Duodenal mucosa (tissue), 2 donors: Measurements from ENCODE around the gene LRRC66.

Source experiments
- H3K27ac ChIP-seq: one replicate; pipeline ENCODE4 v1.7.0; 2013; ENCODE audit warnings: low read depth, low read length
- H3K27me3 ChIP-seq, 2 donors: one replicate each; pipeline ENCODE4 v1.7.0; 2013; ENCODE audit warnings: low read length in 2 of 2, control low read depth in 1 of 2; ENCODE audit not compliant: insufficient read depth in 2 of 2, control insufficient read depth in 1 of 2
- H3K36me3 ChIP-seq, 2 donors: one replicate each; pipeline ENCODE4 v1.7.0; 2013; ENCODE audit warnings: low read length in 2 of 2, control low read depth in 1 of 2; ENCODE audit not compliant: insufficient read depth in 2 of 2, control insufficient read depth in 1 of 2
- H3K4me1 ChIP-seq, 2 donors: one replicate each; pipeline ENCODE4 v1.7.0; 2013; ENCODE audit warnings: low read length in 2 of 2, control low read depth in 1 of 2; ENCODE audit not compliant: insufficient read depth in 2 of 2, control insufficient read depth in 1 of 2
- H3K4me3 ChIP-seq, 2 donors: one replicate each; pipeline ENCODE4 v1.7.0; 2013; ENCODE audit warnings: low read length in 2 of 2, low read depth in 1 of 2
- H3K9ac ChIP-seq, 2 donors: one replicate each; pipeline ENCODE4 v1.7.0; 2013; ENCODE audit warnings: low read length in 2 of 2, low read depth in 1 of 2
- H3K9me3 ChIP-seq, 2 donors: one replicate each; pipeline ENCODE4 v1.7.0; 2013; ENCODE audit warnings: low read length in 2 of 2, control low read depth in 1 of 2; ENCODE audit not compliant: control insufficient read depth in 1 of 2

Gene LRRC66

DNA sequence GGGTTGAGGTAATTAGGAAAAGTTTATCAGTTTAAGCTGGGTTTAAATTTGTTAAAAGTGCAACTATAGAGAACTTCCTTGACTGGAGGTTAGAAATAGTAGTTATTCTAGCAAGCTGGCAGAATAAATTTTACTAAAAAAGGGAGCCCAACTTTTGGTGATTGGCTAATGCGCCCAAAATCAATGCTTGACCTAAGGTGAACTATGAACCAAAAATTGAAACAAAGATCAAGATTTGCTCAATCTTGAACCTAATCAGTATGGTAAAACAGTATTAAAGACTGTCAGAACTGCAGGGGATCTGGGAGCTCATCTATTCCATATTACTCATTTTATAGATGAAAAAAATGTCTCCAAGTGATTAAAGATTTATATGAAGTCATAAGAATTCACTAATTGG, 24.9 kb upstream of the LRRC66 start:
- no peaks in the 10 kb centered on the region for H3K36me3 ChIP-seq
- H3K27me3 ChIP-seq, result no peaks in the 10 kb centered on the region
- H3K4me3 ChIP-seq, result no peak overlapping the region
- H3K9me3 ChIP-seq, result no peaks in the 10 kb centered on the region
- no peak overlapping the region for H3K9ac ChIP-seq
- H3K27ac ChIP-seq, result no peak overlapping the region
- H3K4me1 ChIP-seq, result no peaks in the 10 kb centered on the region

DNA sequence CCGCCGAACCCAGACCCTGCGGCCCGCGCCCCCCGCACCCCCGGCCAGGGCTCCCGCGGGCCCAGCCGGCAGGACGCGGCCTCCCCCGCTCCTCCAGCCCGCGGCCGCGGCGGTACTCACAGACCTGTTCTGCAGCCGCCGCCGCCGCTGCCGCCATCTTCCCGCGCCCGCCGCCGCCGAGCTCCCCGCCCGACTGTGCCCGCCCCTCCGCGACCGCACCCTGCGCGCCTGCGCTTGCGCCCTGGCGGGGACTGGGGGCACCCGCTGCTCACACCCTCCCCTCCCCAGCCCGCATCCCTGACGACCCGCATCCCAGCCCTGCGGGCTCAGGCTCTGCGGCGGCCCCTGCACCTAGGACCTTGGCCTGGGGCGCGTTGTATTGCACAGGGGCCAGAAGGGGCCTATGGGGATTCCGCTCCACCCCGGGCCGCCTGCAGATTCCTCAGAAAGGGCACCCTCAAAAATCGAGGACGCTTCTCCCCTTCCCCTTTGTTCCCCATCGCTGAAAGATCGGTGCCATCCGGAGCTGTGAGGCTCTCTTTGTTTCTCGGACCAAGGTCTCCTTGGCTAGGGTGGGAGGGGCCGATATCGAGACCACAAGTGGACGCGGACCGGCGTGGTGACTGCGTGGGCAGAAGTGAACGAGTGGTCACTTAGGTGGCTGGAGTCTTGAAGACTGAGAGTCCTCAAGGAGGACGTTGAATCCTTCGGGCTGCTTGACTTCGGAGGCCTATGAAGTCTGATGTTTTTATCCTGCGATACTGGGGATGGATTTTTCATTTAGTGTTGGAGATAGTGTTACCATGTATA, 18.1 kb upstream of the LRRC66 start, which contains the start of gene SGCB:
SGCB (minus strand) TSS at position 197 of the 810 bp plus-strand sequence; CDS start at position 157, 40 bp downstream.
- peak within 1 kb of the TSS; percentile 51 to 68 for H3K9ac ChIP-seq
- no peaks in the 10 kb centered on the region for H3K27me3 ChIP-seq
- no peak within 1 kb of the TSS for H3K27ac ChIP-seq
- no peaks in the 10 kb centered on the region for H3K9me3 ChIP-seq
- peak within 1 kb of the TSS; percentile 80 to 85 for H3K4me3 ChIP-seq
- H3K36me3 ChIP-seq, result no peaks in the 10 kb centered on the region
- peaks cover 23% of the 10 kb centered on the region in 2 donors for H3K4me1 ChIP-seq

DNA sequence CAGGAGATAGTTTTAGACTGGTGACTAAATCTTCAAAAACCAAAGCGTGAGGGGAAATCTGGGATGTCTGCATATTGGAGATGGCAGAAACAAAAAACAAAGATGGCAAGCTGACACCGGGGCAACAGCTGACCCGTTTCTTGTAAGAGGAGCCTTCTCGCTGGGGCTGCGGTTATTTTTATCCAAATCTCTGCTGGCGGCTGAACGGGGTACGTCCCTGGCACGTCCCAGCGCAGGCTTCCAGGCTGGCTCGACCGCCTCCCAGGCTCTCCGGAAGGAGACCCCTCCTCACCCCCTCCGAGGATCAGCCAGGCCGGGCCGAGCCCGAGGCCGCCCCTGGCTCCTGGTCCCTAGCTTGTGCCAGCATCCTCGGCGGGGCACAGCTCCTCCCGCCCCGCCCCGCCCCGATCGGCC, 17.5 kb upstream of the LRRC66 start:
- H3K9me3 ChIP-seq, result no peaks in the 10 kb centered on the region
- peaks cover 23% of the 10 kb centered on the region in 2 donors for H3K4me1 ChIP-seq
- H3K36me3 ChIP-seq, result no peaks in the 10 kb centered on the region
- H3K9ac ChIP-seq, result peak overlapping the region; percentile 48 to 68
- H3K27ac ChIP-seq, result no peak overlapping the region
- H3K4me3 ChIP-seq, result peak overlapping the region; percentile 80 to 85
- H3K27me3 ChIP-seq, result no peaks in the 10 kb centered on the region

DNA sequence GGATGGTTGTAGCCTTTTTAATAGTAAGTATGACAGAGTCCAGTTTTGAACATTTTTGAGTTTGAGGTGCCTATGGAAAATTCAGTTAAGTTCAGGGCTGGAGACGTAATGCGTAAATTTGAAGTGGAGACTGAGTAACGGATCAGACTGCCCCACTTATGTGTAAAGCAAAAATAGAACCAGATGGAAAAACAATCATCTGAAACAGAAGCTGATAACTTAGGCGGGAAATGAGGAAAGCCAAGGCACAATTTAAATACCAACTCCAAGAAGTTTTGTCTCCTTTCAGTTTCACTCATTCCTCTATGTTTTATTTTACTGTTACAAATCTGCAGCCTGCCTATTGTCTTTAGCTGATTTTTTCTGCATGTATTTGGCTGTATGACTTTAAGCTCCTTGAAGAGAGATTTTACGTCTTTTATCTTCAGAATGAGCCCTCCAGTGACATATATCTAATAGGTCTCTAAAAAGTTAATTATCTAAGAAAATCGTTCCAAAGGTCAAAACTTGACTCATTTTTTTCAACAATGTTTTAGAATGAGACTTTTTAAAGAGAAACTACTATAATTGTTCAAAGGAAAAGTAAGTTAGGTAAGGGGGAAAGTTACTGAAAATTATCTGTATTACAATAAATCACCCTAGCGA, 16.8 kb upstream of the LRRC66 start:
- H3K4me1 ChIP-seq, result peaks cover 23% of the 10 kb centered on the region in 2 donors
- H3K27me3 ChIP-seq, result no peaks in the 10 kb centered on the region
- peaks cover 0 to 2% of the 10 kb centered on the region in 2 donors for H3K36me3 ChIP-seq
- H3K4me3 ChIP-seq, result peak overlapping the region; percentile 80 to 85
- no peak overlapping the region for H3K27ac ChIP-seq
- H3K9ac ChIP-seq, result peak overlapping the region; percentile 48 to 68
- no peaks in the 10 kb centered on the region for H3K9me3 ChIP-seq

DNA sequence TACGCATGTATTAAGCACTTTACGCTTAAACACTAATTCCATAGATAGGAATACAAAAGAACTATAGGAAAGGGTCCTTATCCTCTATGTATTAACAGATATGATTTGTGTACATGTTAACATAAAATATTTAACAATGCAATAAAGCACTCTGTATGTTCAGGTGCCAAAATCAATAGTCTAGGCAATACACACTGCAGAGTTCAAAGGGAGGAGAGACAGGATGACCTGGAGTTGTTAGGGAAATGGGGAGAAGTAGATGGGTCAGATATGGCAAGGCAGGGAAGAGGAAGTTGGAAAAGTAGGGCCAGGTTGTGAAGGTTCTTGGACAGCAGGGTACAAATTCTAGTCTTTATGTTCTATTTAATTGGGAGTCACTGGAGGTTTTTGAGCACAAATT, 15.0 kb upstream of the LRRC66 start:
- H3K4me3 ChIP-seq, result no peak overlapping the region
- no peaks in the 10 kb centered on the region for H3K9me3 ChIP-seq
- H3K27ac ChIP-seq, result no peak overlapping the region
- H3K9ac ChIP-seq, result no peak overlapping the region
- H3K36me3 ChIP-seq, result peaks cover 5 to 10% of the 10 kb centered on the region in 2 donors
- H3K27me3 ChIP-seq, result no peaks in the 10 kb centered on the region
- H3K4me1 ChIP-seq, result peaks cover 23% of the 10 kb centered on the region in 2 donors

DNA sequence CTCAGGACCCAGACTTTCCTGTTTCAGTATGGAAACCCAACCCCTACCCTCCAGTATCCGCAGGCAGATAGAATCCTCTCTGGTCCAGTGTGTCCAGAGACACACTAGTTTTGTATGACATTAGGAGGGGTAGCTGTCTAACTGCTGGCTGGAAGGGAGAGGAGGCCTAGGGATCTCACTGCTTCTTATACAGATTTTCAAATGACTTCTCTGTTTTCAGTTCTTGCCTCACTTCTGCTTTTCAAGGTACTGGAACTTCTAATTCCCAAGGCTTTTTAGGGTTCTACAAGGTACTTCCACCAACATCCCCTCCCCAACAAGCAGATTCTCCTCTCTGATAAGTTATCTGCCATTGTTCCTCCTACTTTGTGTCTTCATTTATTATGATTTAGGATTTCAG, 11.8 kb upstream of the LRRC66 start:
- peaks cover 9 to 22% of the 10 kb centered on the region in 2 donors for H3K36me3 ChIP-seq
- H3K9me3 ChIP-seq, result no peaks in the 10 kb centered on the region

DNA sequence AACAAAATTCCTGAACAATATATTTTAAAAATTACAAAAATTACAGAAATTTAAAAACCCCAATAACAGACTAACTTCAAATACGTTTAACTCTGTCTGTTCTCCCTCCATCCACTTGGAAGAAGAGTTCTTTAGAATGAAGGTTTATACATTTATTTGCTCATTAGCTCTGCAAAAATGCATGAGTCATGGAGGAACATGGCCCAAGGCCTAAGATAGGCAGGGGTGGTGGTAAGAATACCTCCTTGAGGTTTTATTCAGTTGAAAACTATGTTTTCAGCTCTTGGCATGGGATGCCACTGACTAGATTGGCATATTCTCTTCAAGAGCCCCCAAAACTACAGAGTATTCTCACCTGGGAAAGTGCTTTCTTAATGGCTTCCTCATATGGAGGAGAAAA, 8.8 kb upstream of the LRRC66 start:
- H3K9me3 ChIP-seq, result no peaks in the 10 kb centered on the region
- no peaks in the 10 kb centered on the region for H3K4me1 ChIP-seq
- H3K4me3 ChIP-seq, result no peak overlapping the region
- no peak overlapping the region for H3K27ac ChIP-seq
- no peaks in the 10 kb centered on the region for H3K27me3 ChIP-seq
- H3K9ac ChIP-seq, result no peak overlapping the region
- peaks cover 9 to 29% of the 10 kb centered on the region in 2 donors for H3K36me3 ChIP-seq

More for the DNA sequence above, 11.8 kb upstream of the LRRC66 start:
- no peak overlapping the region for H3K27ac ChIP-seq
- no peak overlapping the region for H3K9ac ChIP-seq
- no peak overlapping the region for H3K4me3 ChIP-seq
- peaks cover 19 to 23% of the 10 kb centered on the region in 2 donors for H3K4me1 ChIP-seq
- H3K27me3 ChIP-seq, result no peaks in the 10 kb centered on the region

DNA sequence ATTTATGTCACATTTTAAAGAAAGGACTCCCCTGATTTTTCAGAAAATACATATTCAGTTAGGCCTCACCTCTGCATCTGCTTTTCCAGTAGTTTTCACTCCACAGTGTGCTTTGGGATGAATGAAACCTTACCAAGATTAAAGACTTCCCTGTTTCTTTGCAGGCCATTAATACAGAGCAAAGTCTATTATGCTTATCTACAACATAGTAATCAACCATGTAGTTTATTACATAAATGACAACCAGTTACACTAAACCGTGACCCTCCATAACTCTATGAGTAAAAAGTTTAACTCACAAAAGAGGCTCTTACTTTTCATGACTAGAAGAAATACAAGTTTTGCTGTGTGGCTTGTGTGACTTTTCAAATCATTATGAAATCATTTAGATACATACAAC, 2.3 kb downstream of the LRRC66 start:
- H3K36me3 ChIP-seq, result peaks cover 0 to 4% of the 10 kb centered on the region in 2 donors
- H3K9me3 ChIP-seq, result no peaks in the 10 kb centered on the region
- H3K27ac ChIP-seq, result no peak overlapping the region
- peak overlapping the region; percentile 65 to 71 for H3K4me3 ChIP-seq
- peaks cover 6 to 23% of the 10 kb centered on the region in 2 donors for H3K4me1 ChIP-seq
- H3K27me3 ChIP-seq, result no peaks in the 10 kb centered on the region
- peak overlapping the region in 1 of 2 donors; percentile 58 for H3K9ac ChIP-seq

DNA sequence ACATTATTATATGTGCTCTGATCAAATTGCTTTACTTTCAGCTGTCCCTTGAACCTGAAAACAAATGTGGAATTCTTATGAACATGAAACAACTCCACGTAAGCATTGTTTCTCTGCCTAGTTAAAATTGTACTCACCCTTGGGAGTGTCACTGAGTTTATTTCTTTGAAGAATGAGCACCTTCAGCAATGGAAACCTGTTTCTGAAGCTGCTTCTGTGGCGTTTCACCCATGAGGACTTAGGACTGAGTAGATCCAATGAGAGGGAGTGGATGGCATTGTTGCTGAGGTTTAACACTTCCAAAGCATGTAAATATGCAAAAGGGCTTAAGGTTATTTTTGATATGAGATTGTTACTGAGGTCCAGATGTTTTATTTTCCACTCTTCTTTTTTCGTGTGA, 3.2 kb downstream of the LRRC66 start:
- H3K4me3 ChIP-seq, result peak overlapping the region; percentile 65 to 71

DNA sequence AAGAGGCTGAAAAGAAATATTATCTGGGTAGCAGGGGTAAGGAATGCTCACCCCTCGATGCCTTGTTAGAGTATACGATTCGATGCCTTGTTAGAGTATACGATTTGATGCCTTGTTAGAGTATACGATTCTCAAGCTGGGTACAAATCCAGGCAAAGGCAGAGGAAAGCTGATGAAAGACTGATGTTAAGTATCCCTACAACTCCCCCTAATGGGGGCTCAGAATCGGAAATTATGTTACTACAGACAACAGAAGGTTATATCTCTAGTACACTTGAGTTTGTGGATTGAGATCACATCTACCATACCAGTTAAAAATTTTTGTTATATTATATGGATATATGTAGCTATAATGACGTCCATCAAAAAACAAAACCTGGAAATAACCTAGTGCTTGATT, 4.8 kb downstream of the LRRC66 start:
- Histone ChIP-seq H3K9me3 (no peaks in the 10 kb centered on the region), H3K9ac (peak overlapping the region in 1 of 2 donors; percentile 21), H3K36me3 (no peaks in the 10 kb centered on the region), H3K4me3 (peak overlapping the region; percentile 45 to 57), H3K4me1 (peaks cover 17 to 24% of the 10 kb centered on the region in 2 donors), H3K27ac (no peak overlapping the region), H3K27me3 (no peaks in the 10 kb centered on the region)

More for the DNA sequence above, 3.2 kb downstream of the LRRC66 start:
- Histone ChIP-seq H3K27me3 (no peaks in the 10 kb centered on the region), H3K27ac (no peak overlapping the region), H3K36me3 (no peaks in the 10 kb centered on the region), H3K9ac (peak overlapping the region in 1 of 2 donors; percentile 58), H3K4me1 (peaks cover 13 to 25% of the 10 kb centered on the region in 2 donors), H3K9me3 (no peaks in the 10 kb centered on the region)
